ENCODE results near the gene PRKAG3. TPM values are rescaled to one million over a fixed set of nuclear protein-coding genes. Genes with fewer than 3 reads are reported as not detected.

The PRKAG3 gene
- total RNA-seq, 1 experiment from 2014 or later = not detected

- Histone ChIP-seq H3K27ac (ENCODE audit: low read depth, low read length, poor library complexity, severe bottlenecking) (no peak overlapping the region), H3K27me3 (replicated peaks; ENCODE audit: insufficient read depth, low read depth, low read length, poor library complexity) (peaks cover 15% of the 10 kb centered on the region), H3K36me3 (ENCODE audit: insufficient read depth, low read length, poor library complexity, severe bottlenecking) (no peaks in the 10 kb centered on the region), H3K9me3 (ENCODE audit: low read depth, low read length, poor library complexity, severe bottlenecking) (no peaks in the 10 kb centered on the region), H3K4me3 (ENCODE audit: low read depth, low read length, poor library complexity, severe bottlenecking) (no peak overlapping the region), H3K4me1 (ENCODE audit: insufficient read depth, low read length, poor library complexity, severe bottlenecking) (no peaks in the 10 kb centered on the region)
- POLR2A ChIA-PET (ENCODE audit: low non-redundant PET) = no interaction called here
- CTCF ChIA-PET = no interaction called here
- intact Hi-C loops (cut with micrococcal nuclease; ENCODE audit: unreplicated experiment) = no loop called here
- no peak for DNase-seq (ENCODE audit: low spot score)
- TF ChIP-seq EZH2 (IDR thresholded peaks at IDR 0.05; ENCODE audit: borderline replicate concordance, low read depth, low read length, poor library complexity, severe bottlenecking) = no peak
- TF ChIP-seq, protein P1, sequence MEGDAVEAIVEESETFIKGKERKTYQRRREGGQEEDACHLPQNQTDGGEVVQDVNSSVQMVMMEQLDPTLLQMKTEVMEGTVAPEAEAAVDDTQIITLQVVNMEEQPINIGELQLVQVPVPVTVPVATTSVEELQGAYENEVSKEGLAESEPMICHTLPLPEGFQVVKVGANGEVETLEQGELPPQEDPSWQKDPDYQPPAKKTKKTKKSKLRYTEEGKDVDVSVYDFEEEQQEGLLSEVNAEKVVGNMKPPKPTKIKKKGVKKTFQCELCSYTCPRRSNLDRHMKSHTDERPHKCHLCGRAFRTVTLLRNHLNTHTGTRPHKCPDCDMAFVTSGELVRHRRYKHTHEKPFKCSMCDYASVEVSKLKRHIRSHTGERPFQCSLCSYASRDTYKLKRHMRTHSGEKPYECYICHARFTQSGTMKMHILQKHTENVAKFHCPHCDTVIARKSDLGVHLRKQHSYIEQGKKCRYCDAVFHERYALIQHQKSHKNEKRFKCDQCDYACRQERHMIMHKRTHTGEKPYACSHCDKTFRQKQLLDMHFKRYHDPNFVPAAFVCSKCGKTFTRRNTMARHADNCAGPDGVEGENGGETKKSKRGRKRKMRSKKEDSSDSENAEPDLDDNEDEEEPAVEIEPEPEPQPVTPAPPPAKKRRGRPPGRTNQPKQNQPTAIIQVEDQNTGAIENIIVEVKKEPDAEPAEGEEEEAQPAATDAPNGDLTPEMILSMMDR (conservative IDR thresholded peaks at IDR 0.05; ENCODE audit: low read depth, low read length) = no peak
- no TSS peak for BruUV-seq (replicated peaks)
Observed at GRCh38 chr2:218830526-218831306, 887 bp downstream of the PRKAG3 start.

DNA sequence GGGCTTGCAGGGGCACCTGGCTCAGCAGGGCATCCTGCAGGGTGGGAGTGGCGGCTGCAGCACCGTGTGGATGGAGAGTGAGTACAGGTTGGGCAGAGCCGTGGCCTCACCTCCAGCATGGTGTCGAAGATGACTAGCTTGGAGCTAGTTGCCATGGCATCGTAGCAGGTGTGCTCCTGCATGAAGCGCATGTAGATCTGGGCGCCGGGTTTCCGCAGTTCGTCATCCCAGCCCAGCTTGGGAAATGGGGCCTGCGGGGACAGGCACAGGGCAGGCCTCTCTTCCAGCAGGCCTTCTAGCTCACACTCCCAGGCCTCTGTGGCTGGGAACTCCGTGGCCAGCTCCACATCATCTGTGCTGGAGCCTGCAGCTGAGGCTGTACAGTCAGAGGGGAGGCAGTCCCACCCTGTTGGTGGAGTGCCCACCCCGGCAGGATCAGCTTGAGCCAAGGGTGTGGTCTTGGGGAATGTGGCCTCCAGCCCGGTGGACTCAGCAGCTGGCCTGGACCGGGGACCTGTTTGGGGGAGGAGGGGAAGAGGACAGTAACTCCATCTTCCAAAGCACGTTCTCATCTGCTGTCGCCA is 1.6 kb downstream of the PRKAG3 start:
- H3K9me3 ChIP-seq (ENCODE audit: low read depth, low read length, poor library complexity, severe bottlenecking) = no peaks in the 10 kb centered on the region
- ChIA-PET CTCF (no interaction called here), POLR2A (ENCODE audit: low non-redundant PET) (no interaction called here)

GRCh38 chr2:218828477-218828778 is 3.2 kb downstream of the PRKAG3 start:
- intact Hi-C loops (cut with micrococcal nuclease; ENCODE audit: unreplicated experiment) = no loop called here
- no TSS peak for BruUV-seq (replicated peaks)
- ChIA-PET POLR2A (ENCODE audit: low non-redundant PET) (no interaction called here), CTCF (interaction anchor here (0.6 kb wide), 1 partner anchor 49 kb away, joined by 3 read pairs; no protein-coding TSS in a partner anchor)
- Histone ChIP-seq H3K36me3 (ENCODE audit: insufficient read depth, low read length, poor library complexity, severe bottlenecking) (no peaks in the 10 kb centered on the region), H3K27ac (ENCODE audit: low read depth, low read length, poor library complexity, severe bottlenecking) (no peak overlapping the region), H3K4me3 (ENCODE audit: low read depth, low read length, poor library complexity, severe bottlenecking) (no peak overlapping the region), H3K4me1 (ENCODE audit: insufficient read depth, low read length, poor library complexity, severe bottlenecking) (no peaks in the 10 kb centered on the region), H3K27me3 (replicated peaks; ENCODE audit: insufficient read depth, low read depth, low read length, poor library complexity) (peaks cover 14% of the 10 kb centered on the region), H3K9me3 (ENCODE audit: low read depth, low read length, poor library complexity, severe bottlenecking) (no peaks in the 10 kb centered on the region)
- no peak for DNase-seq (ENCODE audit: low spot score)
- TF ChIP-seq, protein P1 (conservative IDR thresholded peaks at IDR 0.05; ENCODE audit: low read depth, low read length) = no peak
- TF ChIP-seq EZH2 (IDR thresholded peaks at IDR 0.05; ENCODE audit: borderline replicate concordance, low read depth, low read length, poor library complexity, severe bottlenecking) = no peak

More for the DNA sequence above, 1.6 kb downstream of the PRKAG3 start:
- H3K27ac ChIP-seq (ENCODE audit: low read depth, low read length, poor library complexity, severe bottlenecking) = no peak overlapping the region
- H3K4me1 ChIP-seq (ENCODE audit: insufficient read depth, low read length, poor library complexity, severe bottlenecking) = no peaks in the 10 kb centered on the region
- no peaks in the 10 kb centered on the region for H3K36me3 ChIP-seq (ENCODE audit: insufficient read depth, low read length, poor library complexity, severe bottlenecking)
- intact Hi-C loops (cut with micrococcal nuclease; ENCODE audit: unreplicated experiment) = no loop called here
- H3K4me3 ChIP-seq (ENCODE audit: low read depth, low read length, poor library complexity, severe bottlenecking) = no peak overlapping the region
- H3K27me3 ChIP-seq (replicated peaks; ENCODE audit: insufficient read depth, low read depth, low read length, poor library complexity) = peaks cover 15% of the 10 kb centered on the region
- DNase-seq (ENCODE audit: low spot score) = no peak
- TF ChIP-seq, protein P1 (conservative IDR thresholded peaks at IDR 0.05; ENCODE audit: low read depth, low read length) = no peak
- no peak for TF ChIP-seq EZH2 (IDR thresholded peaks at IDR 0.05; ENCODE audit: borderline replicate concordance, low read depth, low read length, poor library complexity, severe bottlenecking)
- no TSS peak for BruUV-seq (replicated peaks)
